Smooth muscle cell (in vitro differentiated cells): ENCODE results near the gene TRABD2A. TPM values are rescaled to one million over a fixed set of nuclear protein-coding genes. Genes with fewer than 3 reads are reported as not detected.

Experiments
- DNase-seq: peaks from one replicate; lab custom pipeline; 2025; ENCODE audit not compliant: unreplicated experiment; lab: John Stamatoyannopoulos, UW
- H2AFZ ChIP-seq: fragments of 200-600 bp; sonication (generic); 2 replicates; pipeline ENCODE4 v1.6.0; 2016; ENCODE audit warnings: antibody characterized with exemption, low read depth, mild to moderate bottlenecking
- H3F3A ChIP-seq: fragments of 200-600 bp; sonication (generic); 2 replicates; pipeline ENCODE4 v1.6.0; 2017; ENCODE audit warnings: antibody characterized with exemption, low read depth
- H3K27ac ChIP-seq: fragments of 200-600 bp; sonication (generic); 2 replicates; pipeline ENCODE4 v1.5.1; 2016; ENCODE audit warnings: low read depth, mild to moderate bottlenecking
- H3K27me3 ChIP-seq: fragments of 200-600 bp; sonication (generic); 2 replicates; pipeline ENCODE4 v1.6.1; 2016; ENCODE audit warnings: low read depth, mild to moderate bottlenecking
- H3K36me3 ChIP-seq: fragments of 200-600 bp; sonication (generic); 2 replicates; pipeline ENCODE4 v1.5.1; 2016; ENCODE audit warnings: low read depth
- H3K4me1 ChIP-seq: fragments of 200-600 bp; sonication (generic); 2 replicates; pipeline ENCODE4 v1.5.1; 2016; ENCODE audit warnings: low read depth
- H3K4me2 ChIP-seq: fragments of 200-600 bp; sonication (generic); 2 replicates; pipeline ENCODE4 v1.6.0; 2016; ENCODE audit warnings: mild to moderate bottlenecking
- H3K4me3 ChIP-seq: fragments of 200-600 bp; sonication (generic); 2 replicates; pipeline ENCODE4 v1.5.1; 2016; ENCODE audit warnings: mild to moderate bottlenecking
- H3K79me2 ChIP-seq: fragments of 200-600 bp; sonication (generic); 2 replicates; pipeline ENCODE4 v1.6.0; 2016; ENCODE audit warnings: low read depth, mild to moderate bottlenecking
- H3K9ac ChIP-seq: fragments of 200-600 bp; sonication (generic); 2 replicates; pipeline ENCODE4 v1.6.0; 2016; ENCODE audit warnings: low read depth
- H3K9me3 ChIP-seq: fragments of 200-600 bp; sonication (generic); replicated peaks from 2 replicates; pipeline ENCODE4 v1.5.1; 2016; ENCODE audit warnings: low read depth
- H4K20me1 ChIP-seq: fragments of 200-600 bp; sonication (generic); 2 replicates; pipeline ENCODE4 v1.6.0; 2016; ENCODE audit warnings: low read depth
- WGBS: methylation state at CpG from one replicate; pipeline ENCODE4 v1.1.7; 2016; ENCODE audit warnings: low lambda C conversion rate; 5-methylcytosine and 5-hydroxymethylcytosine counted together
- polyA plus RNA-seq: library from polyadenylated mRNA; unstranded; fragments of >200 nt; fragmentation: Nextera tagmentation; extraction: Ambion mirVana; gene quantifications from 2 replicates; pipeline ENCODE4 v1.2.1, GENCODE V29; 2016
- total RNA-seq: library from RNA; depleted of rRNA; stranded (reverse); fragments of >200 nt; gene quantifications from 2 replicates; pipeline ENCODE4 v1.2.3, GENCODE V29; 2014
- TF ChIP-seq, protein P1 (sequence below): fragments of 200-600 bp; sonication (generic); IDR thresholded peaks from 2 replicates; pipeline ENCODE4 v1.5.1; 2017; ENCODE audit warnings: borderline replicate concordance, mild to moderate bottlenecking, antibody characterized with exemption; ENCODE audit not compliant: insufficient read depth, poor library complexity, severe bottlenecking

Gene TRABD2A
- total and polyA plus RNA-seq, 2 experiments from 2014 or later: 0.11 TPM; not detected in 1

DNA sequence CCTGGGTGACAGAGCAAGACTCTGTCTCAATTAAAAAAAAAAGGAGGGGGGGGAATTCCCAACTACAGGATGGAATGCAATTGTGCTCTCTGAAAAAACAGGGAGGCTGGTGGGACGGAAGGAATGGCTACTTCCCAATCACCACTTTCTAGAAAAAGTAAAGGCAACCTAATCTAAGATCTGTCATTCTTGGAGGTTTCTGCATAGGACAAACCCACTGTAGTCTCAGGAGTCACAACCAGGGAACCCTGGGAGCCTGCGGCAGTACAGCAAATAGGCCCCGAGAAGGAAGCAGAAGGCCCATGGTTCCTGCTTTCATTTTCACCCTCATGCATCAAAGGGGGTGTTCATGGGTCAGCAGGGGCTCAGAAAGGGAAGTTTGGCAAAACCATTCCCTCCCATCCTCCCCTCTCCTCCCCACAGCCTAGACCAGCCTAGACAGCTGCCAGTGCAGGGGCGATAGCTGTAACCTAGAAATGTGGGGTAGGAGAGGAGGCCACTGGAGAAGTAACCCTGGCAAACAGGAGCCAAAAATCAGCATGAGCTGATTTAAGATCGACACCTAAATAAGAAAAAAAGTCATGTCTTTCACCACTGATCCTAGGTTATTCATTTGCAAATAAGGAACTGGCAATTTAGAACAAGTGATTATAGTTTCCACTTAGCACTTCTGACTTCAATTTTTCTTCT is 48.0 kb downstream of the TRABD2A start:
- H3F3A ChIP-seq: no peaks in the 10 kb centered on the region
- H3K27me3 ChIP-seq: no peaks in the 10 kb centered on the region
- no peaks in the 10 kb centered on the region for H3K4me1 ChIP-seq
- no peak overlapping the region for H2AFZ ChIP-seq
- H3K4me3 ChIP-seq: no peak overlapping the region
- no peak overlapping the region for H3K27ac ChIP-seq
- no peak overlapping the region for H3K4me2 ChIP-seq
- no peaks in the 10 kb centered on the region for H3K36me3 ChIP-seq
- no peak overlapping the region for H3K9ac ChIP-seq
- 83% methylated on average over 5 of the region's 5 CpGs for WGBS
- no peak for DNase-seq
- H3K79me2 ChIP-seq: no peaks in the 10 kb centered on the region
- H4K20me1 ChIP-seq: no peaks in the 10 kb centered on the region
- TF ChIP-seq, protein P1, sequence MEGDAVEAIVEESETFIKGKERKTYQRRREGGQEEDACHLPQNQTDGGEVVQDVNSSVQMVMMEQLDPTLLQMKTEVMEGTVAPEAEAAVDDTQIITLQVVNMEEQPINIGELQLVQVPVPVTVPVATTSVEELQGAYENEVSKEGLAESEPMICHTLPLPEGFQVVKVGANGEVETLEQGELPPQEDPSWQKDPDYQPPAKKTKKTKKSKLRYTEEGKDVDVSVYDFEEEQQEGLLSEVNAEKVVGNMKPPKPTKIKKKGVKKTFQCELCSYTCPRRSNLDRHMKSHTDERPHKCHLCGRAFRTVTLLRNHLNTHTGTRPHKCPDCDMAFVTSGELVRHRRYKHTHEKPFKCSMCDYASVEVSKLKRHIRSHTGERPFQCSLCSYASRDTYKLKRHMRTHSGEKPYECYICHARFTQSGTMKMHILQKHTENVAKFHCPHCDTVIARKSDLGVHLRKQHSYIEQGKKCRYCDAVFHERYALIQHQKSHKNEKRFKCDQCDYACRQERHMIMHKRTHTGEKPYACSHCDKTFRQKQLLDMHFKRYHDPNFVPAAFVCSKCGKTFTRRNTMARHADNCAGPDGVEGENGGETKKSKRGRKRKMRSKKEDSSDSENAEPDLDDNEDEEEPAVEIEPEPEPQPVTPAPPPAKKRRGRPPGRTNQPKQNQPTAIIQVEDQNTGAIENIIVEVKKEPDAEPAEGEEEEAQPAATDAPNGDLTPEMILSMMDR: no peak
- peaks cover 4% of the 10 kb centered on the region for H3K9me3 ChIP-seq

DNA sequence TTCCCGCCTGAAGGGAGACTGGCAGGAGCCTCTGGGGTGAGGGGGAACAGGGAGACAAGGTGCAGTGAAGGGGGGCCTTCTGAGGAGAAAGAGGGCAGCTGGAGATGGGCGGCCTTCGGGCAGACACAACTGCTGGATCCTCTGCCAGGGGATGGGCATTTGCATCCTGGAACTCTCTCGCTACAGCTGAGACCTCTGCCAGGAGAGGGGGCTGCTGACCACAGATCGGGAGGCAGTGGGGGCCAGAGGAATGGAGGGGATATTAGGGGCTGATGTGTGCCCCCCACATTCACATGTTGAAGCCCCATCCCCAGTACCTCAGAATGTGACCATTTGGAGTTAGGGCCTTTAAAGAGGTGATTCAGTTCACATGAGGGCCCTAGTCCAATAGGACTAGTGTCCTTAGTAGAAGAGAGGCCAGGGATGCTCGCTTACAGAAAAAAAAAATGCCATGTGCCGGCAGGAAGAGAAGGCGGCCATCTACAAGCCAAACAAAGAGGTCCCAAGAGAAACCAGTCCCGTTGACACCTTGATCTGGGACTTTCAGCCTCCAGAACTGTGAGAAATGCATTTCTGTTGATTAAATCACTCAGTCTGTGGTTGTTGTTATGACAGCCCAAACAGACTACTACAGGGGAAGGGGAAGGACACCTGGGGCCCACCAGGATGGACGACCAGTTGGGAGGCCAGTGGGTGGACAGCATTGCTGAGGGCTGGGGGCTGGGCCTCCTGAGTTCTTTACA is 50.0 kb downstream of the TRABD2A start:
- Histone ChIP-seq H3K9ac (no peak overlapping the region), H3K27ac (no peak overlapping the region), H3K27me3 (no peaks in the 10 kb centered on the region), H3F3A (no peaks in the 10 kb centered on the region), H2AFZ (no peak overlapping the region), H3K4me3 (no peak overlapping the region), H3K4me2 (no peak overlapping the region), H3K4me1 (no peaks in the 10 kb centered on the region), H4K20me1 (no peaks in the 10 kb centered on the region), H3K36me3 (no peaks in the 10 kb centered on the region), H3K79me2 (no peaks in the 10 kb centered on the region), H3K9me3 (no peaks in the 10 kb centered on the region)
- TF ChIP-seq, protein P1: no peak
- no peak for DNase-seq
- WGBS: 90% methylated on average over 8 of the region's 10 CpGs

DNA sequence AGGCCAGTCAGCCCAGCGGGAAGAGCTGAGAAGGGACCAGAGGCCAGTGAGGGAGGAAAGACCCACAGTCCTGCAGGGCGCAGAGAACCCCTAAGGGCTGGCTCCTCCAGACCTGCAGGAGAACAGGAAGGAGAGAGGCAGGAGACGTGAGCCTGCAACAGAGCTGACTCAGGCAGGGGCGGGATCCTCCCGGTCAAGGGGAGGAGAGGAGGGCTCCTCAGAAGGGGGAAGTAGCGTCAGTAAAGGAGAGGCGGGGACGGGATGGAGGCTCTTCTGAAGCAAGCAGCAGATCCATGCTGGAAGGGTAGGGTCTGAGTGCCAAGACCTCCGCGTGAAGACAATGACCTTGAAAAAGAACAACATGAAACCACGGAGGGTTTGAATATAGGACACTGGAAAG is 50.8 kb downstream of the TRABD2A start:
- TF ChIP-seq, protein P1: no peak
- Histone ChIP-seq H3K9ac (no peak overlapping the region), H3K4me3 (no peak overlapping the region), H3K9me3 (no peaks in the 10 kb centered on the region), H3K4me1 (no peaks in the 10 kb centered on the region), H3K27ac (no peak overlapping the region), H3K79me2 (no peaks in the 10 kb centered on the region), H4K20me1 (no peaks in the 10 kb centered on the region), H2AFZ (no peak overlapping the region), H3K36me3 (no peaks in the 10 kb centered on the region), H3F3A (no peaks in the 10 kb centered on the region), H3K4me2 (no peak overlapping the region), H3K27me3 (no peaks in the 10 kb centered on the region)
- DNase-seq: no peak
- WGBS: 63% methylated on average over 10 of the region's 11 CpGs
